Neural cell (in vitro differentiated cells): ENCODE measurements around the gene LRP2. TPM values are rescaled to one million over a fixed set of nuclear protein-coding genes. Genes with fewer than 3 reads are reported as not detected.
A peak's percentile ranks its signal among the peaks of the same experiment; 100 is the strongest.

Experiments used
- H2AFZ ChIP-seq: fragments of 200-600, 300-800 bp; sonication (generic), shearing (Covaris generic); 2 replicates; pipeline ENCODE4 v1.6.0; 2014; ENCODE audit warnings: low read depth, mild to moderate bottlenecking, antibody characterized with exemption, low read length, moderate library complexity
- H3F3A ChIP-seq: fragments of 200-600 bp; shearing (Covaris generic); 2 replicates; pipeline ENCODE4 v1.6.1; 2016; ENCODE audit warnings: mild to moderate bottlenecking, moderate library complexity, mixed read lengths, antibody characterized with exemption, low read length; ENCODE audit not compliant: insufficient read depth, poor library complexity, severe bottlenecking
- H3K27ac ChIP-seq: fragments of 200-600, 300-800 bp; sonication (generic), shearing (Covaris generic); 2 replicates; pipeline ENCODE4 v1.5.1; 2014; ENCODE audit warnings: mild to moderate bottlenecking, low read length, moderate library complexity
- H3K27me3 ChIP-seq: fragments of 300-800, 200-600 bp; sonication (generic), shearing (Covaris generic); 2 replicates; pipeline ENCODE4 v1.6.0; 2014; ENCODE audit warnings: mild to moderate bottlenecking, low read depth, low read length, moderate library complexity; ENCODE audit not compliant: insufficient read depth
- H3K36me3 ChIP-seq: fragments of 300-800, 200-600 bp; sonication (generic), shearing (Covaris generic); 2 replicates; pipeline ENCODE4 v1.5.1; 2014; ENCODE audit warnings: mild to moderate bottlenecking, antibody characterized with exemption, low read length, moderate library complexity; ENCODE audit not compliant: insufficient read depth
- H3K4me2 ChIP-seq: fragments of 300-800, 200-600 bp; sonication (generic), shearing (Covaris generic); 2 replicates; pipeline ENCODE4 v1.6.0; 2014; ENCODE audit warnings: mild to moderate bottlenecking, low read length
- H3K4me3 ChIP-seq: fragments of 300-800, 200-600 bp; sonication (generic), shearing (Covaris generic); 2 replicates; pipeline ENCODE4 v1.5.1; 2014; ENCODE audit warnings: mild to moderate bottlenecking, low read length, moderate library complexity
- H3K79me2 ChIP-seq: fragments of 200-600 bp; shearing (Covaris generic); replicated peaks from 2 replicates; pipeline ENCODE4 v1.6.0; 2014; ENCODE audit warnings: mild to moderate bottlenecking, low read length, moderate library complexity; ENCODE audit not compliant: insufficient read depth
- H3K9ac ChIP-seq: fragments of 300-800, 200-600 bp; sonication (generic), shearing (Covaris generic); 2 replicates; pipeline ENCODE4 v1.6.1; 2016; ENCODE audit warnings: mild to moderate bottlenecking, low read length, mixed read lengths
- H3K9me2 ChIP-seq: fragments of 200-600 bp; shearing (Covaris generic); 2 replicates; pipeline ENCODE4 v1.6.1; 2016; ENCODE audit warnings: mild to moderate bottlenecking, low read length, mixed read lengths; ENCODE audit not compliant: insufficient read depth
- H3K9me3 ChIP-seq: fragments of 200-600, 300-800 bp; sonication (generic), shearing (Covaris generic); 2 replicates; pipeline ENCODE4 v1.6.1; 2016; ENCODE audit warnings: mild to moderate bottlenecking, mixed run types, low read length, moderate library complexity, mixed read lengths
- H4K20me1 ChIP-seq: fragments of 200-600 bp; shearing (Covaris generic); 2 replicates; pipeline ENCODE4 v1.6.1; 2016; ENCODE audit warnings: mild to moderate bottlenecking, mixed run types; ENCODE audit not compliant: insufficient read depth
- CTCF ChIP-seq: fragments of 450-650 bp; IDR thresholded peaks from 2 replicates; pipeline ENCODE4 v1.5.1; 2014; ENCODE audit warnings: antibody characterized with exemption, mild to moderate bottlenecking, moderate library complexity; ENCODE audit not compliant: poor library complexity, severe bottlenecking
- EP300 ChIP-seq: fragments of 450-650 bp; conservative IDR thresholded peaks from 2 replicates; pipeline ENCODE4 v1.6.1; 2014; ENCODE audit warnings: antibody characterized with exemption, mild to moderate bottlenecking, moderate library complexity; ENCODE audit not compliant: poor library complexity, severe bottlenecking
- EZH2 ChIP-seq: fragments of 200-600, 300-800 bp; shearing (Covaris generic), sonication (generic); IDR thresholded peaks from 2 replicates; pipeline ENCODE4 v1.6.1; 2014; ENCODE audit warnings: antibody characterized with exemption, low read length, borderline replicate concordance, mild to moderate bottlenecking; ENCODE audit not compliant: insufficient read depth, poor library complexity, severe bottlenecking
- MXI1 ChIP-seq: fragments of 450-650 bp; conservative IDR thresholded peaks from 2 replicates; pipeline ENCODE4 v1.6.1; 2014; ENCODE audit warnings: antibody characterized with exemption, mild to moderate bottlenecking; ENCODE audit not compliant: poor library complexity, severe bottlenecking
- POLR2AphosphoS5 ChIP-seq: IDR thresholded peaks from 2 replicates; pipeline ENCODE4 v1.6.1; 2012
- RAD21 ChIP-seq: fragments of 450-650 bp; conservative IDR thresholded peaks from 2 replicates; pipeline ENCODE4 v1.6.1; 2014; ENCODE audit warnings: antibody characterized with exemption, mild to moderate bottlenecking, moderate library complexity
- REST ChIP-seq: IDR thresholded peaks from 2 replicates; pipeline ENCODE4 v1.6.1; 2012; ENCODE audit warnings: borderline replicate concordance
- SMC3 ChIP-seq: fragments of 450-650 bp; conservative IDR thresholded peaks from 2 replicates; pipeline ENCODE4 v1.6.1; 2014; ENCODE audit warnings: antibody characterized with exemption, mild to moderate bottlenecking, moderate library complexity; ENCODE audit not compliant: poor library complexity
- TAF1 ChIP-seq: IDR thresholded peaks from 2 replicates; pipeline ENCODE4 v1.6.1; 2012; ENCODE audit warnings: low read depth
- polyA plus RNA-seq: library from polyadenylated mRNA; depleted of rRNA; stranded (reverse); fragments of >200 nt; gene quantifications from 2 replicates; pipeline ENCODE4 v1.2.3, GENCODE V29; 2014

Gene LRP2
- polyA plus RNA-seq, 1 donor from 2014 or later: 1.8 TPM

- no peak overlapping the region for H3K4me2 ChIP-seq
- H3K27me3 ChIP-seq: no peaks in the 10 kb centered on the region
- H3K79me2 ChIP-seq: no peaks in the 10 kb centered on the region
- no peak overlapping the region for H2AFZ ChIP-seq
- no peak overlapping the region for H3K4me3 ChIP-seq
- H3K36me3 ChIP-seq: no peaks in the 10 kb centered on the region
- H3K9me3 ChIP-seq: no peaks in the 10 kb centered on the region
- peak; percentile 87 for TF ChIP-seq RAD21
- TF ChIP-seq EZH2: no peak
- TF ChIP-seq TAF1: no peak
- TF ChIP-seq SMC3: peak; percentile 86
- peak; percentile 87 for TF ChIP-seq CTCF
- TF ChIP-seq REST: no peak
- TF ChIP-seq EP300: no peak
- TF ChIP-seq MXI1: no peak
- no peak overlapping the region for H3K27ac ChIP-seq
- H4K20me1 ChIP-seq: no peaks in the 10 kb centered on the region
- no peak overlapping the region for H3K9ac ChIP-seq
- peaks cover 2% of the 10 kb centered on the region for H3F3A ChIP-seq
- H3K9me2 ChIP-seq: no peaks in the 10 kb centered on the region
Measured at GRCh38 chr2:169109502-169110409, 252.6 kb downstream of the LRP2 start.

- Histone ChIP-seq H2AFZ (no peak overlapping the region), H3K9me3 (no peaks in the 10 kb centered on the region), H3K4me3 (no peak overlapping the region), H3K36me3 (no peaks in the 10 kb centered on the region), H3K79me2 (no peaks in the 10 kb centered on the region), H3K27me3 (no peaks in the 10 kb centered on the region), H3K4me2 (no peak overlapping the region), H3K27ac (no peak overlapping the region), H3F3A (peaks cover 2% of the 10 kb centered on the region), H3K9ac (no peak overlapping the region), H3K9me2 (no peaks in the 10 kb centered on the region), H4K20me1 (no peaks in the 10 kb centered on the region)
- TF ChIP-seq POLR2AphosphoS5: no peak
- no peak for TF ChIP-seq TAF1
- no peak for TF ChIP-seq REST
- TF ChIP-seq EP300: no peak
- TF ChIP-seq SMC3: no peak
- TF ChIP-seq CTCF: no peak
Measured at GRCh38 chr2:169108099-169108884, 254.0 kb downstream of the LRP2 start.
